Central memory CD8-positive, alpha-beta T cell (primary cell): ENCODE results near the gene CNNM4.
A peak's percentile ranks its signal among the peaks of the same experiment; 100 is the strongest.

Experiments used
- ATAC-seq: fragments of 150-1000 bp; cut with Tn5 transposase; replicated peaks from 2 replicates; pipeline ENCODE4 v1.10.0; 2022; ENCODE audit warnings: mild to moderate bottlenecking, moderate FRiP score, moderate number of reproducible peaks; ENCODE audit not compliant: poor library complexity, severe bottlenecking; ENCODE audit errors: extremely low read depth
- DNase-seq, 2 donors: peaks; one replicate each; pipeline ENCODE4 v3.0.0; 2021; ENCODE audit warnings: low spot score in 2 of 2
- H3K27ac Mint-ChIP-seq: one replicate; pipeline ENCODE4 v1.8.0; 2022; ENCODE audit warnings: low read depth, mild to moderate bottlenecking, moderate library complexity, mixed read lengths
- H3K27me3 Mint-ChIP-seq: one replicate; pipeline ENCODE4 v1.8.0; 2022; ENCODE audit warnings: mixed read lengths
- H3K36me3 Mint-ChIP-seq: one replicate; pipeline ENCODE4 v1.8.0; 2022; ENCODE audit warnings: mild to moderate bottlenecking, moderate library complexity, mixed read lengths; ENCODE audit not compliant: insufficient read depth
- H3K4me1 Mint-ChIP-seq: one replicate; pipeline ENCODE4 v1.8.0; 2022; ENCODE audit warnings: mixed read lengths
- H3K4me3 Mint-ChIP-seq: one replicate; pipeline ENCODE4 v1.8.0; 2022; ENCODE audit warnings: mild to moderate bottlenecking, moderate library complexity, mixed read lengths
- H3K9me3 Mint-ChIP-seq: one replicate; pipeline ENCODE4 v1.8.0; 2022; ENCODE audit warnings: mixed read lengths

The CNNM4 gene

GRCh38 chr2:96856776-96857666 is 96.3 kb downstream of the CNNM4 start:
- peaks cover 39% of the 10 kb centered on the region for H3K36me3 Mint-ChIP-seq
- H3K9me3 Mint-ChIP-seq: no peaks in the 10 kb centered on the region
- peaks cover 44% of the 10 kb centered on the region for H3K4me1 Mint-ChIP-seq
- peak overlapping the region; percentile 73 for H3K27ac Mint-ChIP-seq
- ATAC-seq (no peak), DNase-seq (no peak)
- no peaks in the 10 kb centered on the region for H3K27me3 Mint-ChIP-seq
- peak overlapping the region; percentile 78 for H3K4me3 Mint-ChIP-seq

- peak; percentile 92 for ATAC-seq
Measured at GRCh38 chr2:96857667-96858372, 97.1 kb downstream of the CNNM4 start, which contains the start of gene ANKRD39. ANKRD39 (minus strand) TSS chr2:96858016; CDS start chr2:96857987, 29 bp downstream.

GRCh38 chr2:96859099-96859649 is 98.5 kb downstream of the CNNM4 start:
- H3K27me3 Mint-ChIP-seq: no peaks in the 10 kb centered on the region

More at GRCh38 chr2:96857667-96858372, 97.1 kb downstream of the CNNM4 start, which contains the start of gene ANKRD39:
- Mint-ChIP-seq H3K27ac (peak within 1 kb of the TSS; percentile 73), H3K4me3 (peak within 1 kb of the TSS; percentile 78), H3K36me3 (peaks cover 35% of the 10 kb centered on the region), H3K27me3 (no peaks in the 10 kb centered on the region), H3K9me3 (no peaks in the 10 kb centered on the region), H3K4me1 (peaks cover 44% of the 10 kb centered on the region)
- peak; percentile 98 for DNase-seq

GRCh38 chr2:96859681-96860064 is 99.0 kb downstream of the CNNM4 start:
- peaks cover 34% of the 10 kb centered on the region for H3K36me3 Mint-ChIP-seq
- H3K9me3 Mint-ChIP-seq: no peaks in the 10 kb centered on the region
- ATAC-seq: no peak
- H3K4me1 Mint-ChIP-seq: peaks cover 49% of the 10 kb centered on the region
- peak overlapping the region; percentile 78 for H3K4me3 Mint-ChIP-seq
- DNase-seq: no peak
- no peak overlapping the region for H3K27ac Mint-ChIP-seq
- no peaks in the 10 kb centered on the region for H3K27me3 Mint-ChIP-seq

More at GRCh38 chr2:96859099-96859649, 98.5 kb downstream of the CNNM4 start:
- peaks cover 36% of the 10 kb centered on the region for H3K36me3 Mint-ChIP-seq
- DNase-seq (no peak), ATAC-seq (no peak)
- no peaks in the 10 kb centered on the region for H3K9me3 Mint-ChIP-seq
- peaks cover 50% of the 10 kb centered on the region for H3K4me1 Mint-ChIP-seq
- peak overlapping the region; percentile 73 for H3K27ac Mint-ChIP-seq
- H3K4me3 Mint-ChIP-seq: peak overlapping the region; percentile 78

GRCh38 chr2:96860065-96861029 is 99.6 kb downstream of the CNNM4 start:
- DNase-seq (no peak), ATAC-seq (no peak)
- peaks cover 34% of the 10 kb centered on the region for H3K36me3 Mint-ChIP-seq
- no peaks in the 10 kb centered on the region for H3K9me3 Mint-ChIP-seq
- H3K4me1 Mint-ChIP-seq: peaks cover 42% of the 10 kb centered on the region
- no peaks in the 10 kb centered on the region for H3K27me3 Mint-ChIP-seq
- H3K27ac Mint-ChIP-seq: no peak overlapping the region
- H3K4me3 Mint-ChIP-seq: peak overlapping the region; percentile 14

GRCh38 chr2:96861074-96861473 is 100.4 kb downstream of the CNNM4 start:
- no peak overlapping the region for H3K27ac Mint-ChIP-seq
- H3K36me3 Mint-ChIP-seq: peaks cover 34% of the 10 kb centered on the region
- H3K4me1 Mint-ChIP-seq: peaks cover 41% of the 10 kb centered on the region
- no peaks in the 10 kb centered on the region for H3K9me3 Mint-ChIP-seq
- DNase-seq (no peak), ATAC-seq (no peak)
- H3K27me3 Mint-ChIP-seq: no peaks in the 10 kb centered on the region
- H3K4me3 Mint-ChIP-seq: no peak overlapping the region
